Panc1 (cell line): ENCODE results near the gene CLDN22. TPM values are rescaled to one million over a fixed set of nuclear protein-coding genes. Genes with fewer than 3 reads are reported as not detected.

Source experiments
- ATAC-seq: fragments of 200-7000 bp; cut with Tn5 transposase; 2 replicates; pipeline ENCODE4 v1.9.1; 2020; ENCODE audit warnings: mild to moderate bottlenecking, moderate library complexity
- BruUV-seq: library from RNA; stranded (reverse); fragments of 400-500 nt; replicated peaks from 2 replicates; lab custom pipeline; 2021; lab: Mats Ljungman, UMichigan
- CTCF ChIA-PET: fragments of 300-600 bp; sonication (Branson Sonifier 250); formaldehyde crosslinking; loops from one replicate; lab custom pipeline; 2022; ENCODE audit warnings: antibody characterized with exemption; lab: Charles Lee
- POLR2A ChIA-PET: fragments of 300-600 bp; sonication (Branson Sonifier 250); formaldehyde crosslinking; loops from one replicate; lab custom pipeline; 2022; ENCODE audit warnings: antibody characterized with exemption; lab: Charles Lee
- DNase-seq: peaks from one replicate; pipeline ENCODE4 v3.0.0-alpha.2; 2010; ENCODE audit warnings: low read depth, low spot score
- H3K27ac ChIP-seq: 2 replicates; pipeline ENCODE4 v1.5.1; 2011; ENCODE audit warnings: mild to moderate bottlenecking, low read length, inconsistent platforms
- H3K27me3 ChIP-seq: fragments of 200-500 bp; sonication (Bioruptor generic); 2 replicates; pipeline ENCODE4 v1.6.0; 2014; ENCODE audit warnings: low read length, inconsistent platforms; ENCODE audit not compliant: control insufficient read depth, insufficient read depth
- H3K36me3 ChIP-seq: fragments of 200-500 bp; sonication (Bioruptor generic); 2 replicates; pipeline ENCODE4 v1.5.1; 2014; ENCODE audit warnings: inconsistent platforms, mild to moderate bottlenecking, low read length, moderate library complexity; ENCODE audit not compliant: control insufficient read depth, insufficient read depth
- H3K4me1 ChIP-seq: 2 replicates; pipeline ENCODE4 v1.5.1; 2011; ENCODE audit warnings: inconsistent platforms, mild to moderate bottlenecking, low read length, moderate library complexity; ENCODE audit not compliant: control insufficient read depth, insufficient read depth
- H3K4me3 ChIP-seq, 2 experiments: 2 replicates each; pipeline ENCODE4 v1.5.1; 2011 to 2012; ENCODE audit warnings: low read depth in 2 of 2, low read length in 2 of 2, mild to moderate bottlenecking in 2 of 2, inconsistent platforms in 1 of 2, moderate library complexity in 1 of 2
- H3K9me3 ChIP-seq: fragments of 200-500 bp; sonication (Bioruptor generic); 2 replicates; pipeline ENCODE4 v1.5.1; 2014; ENCODE audit warnings: low read depth, mild to moderate bottlenecking, inconsistent platforms, low read length, moderate library complexity; ENCODE audit not compliant: control insufficient read depth, insufficient read depth
- CTCF ChIP-seq: fragments of 450-650 bp; IDR thresholded peaks from 2 replicates; pipeline ENCODE4 v1.5.1; 2017; ENCODE audit warnings: mild to moderate bottlenecking
- POLR2AphosphoS5 ChIP-seq: IDR thresholded peaks from 2 replicates; pipeline ENCODE4 v1.6.1; 2012; ENCODE audit warnings: mild to moderate bottlenecking, low read depth, low read length, moderate library complexity
- SIN3A ChIP-seq: IDR thresholded peaks from 2 replicates; pipeline ENCODE4 v1.6.1; 2012; ENCODE audit warnings: low read depth, mild to moderate bottlenecking, low read length, moderate library complexity, borderline replicate concordance; ENCODE audit not compliant: insufficient read depth
- TCF7L2 ChIP-seq: IDR thresholded peaks from 2 replicates; pipeline ENCODE4 v1.6.1; 2011; ENCODE audit warnings: mild to moderate bottlenecking, low read depth, low read length, inconsistent platforms
- in situ Hi-C: cut with HindIII; loops from 2 replicates; pipeline ENCODE4 v1.10.0; 2016; ENCODE audit warnings: low sequenced_read_pairs, low pct_unique_long_range_greater_than_20kb
- intact Hi-C: fragments of 100-400 bp; cut with micrococcal nuclease; formaldehyde crosslinking; loops from one replicate; pipeline ENCODE4 v1.10.0; 2022; ENCODE audit not compliant: unreplicated experiment
- total RNA-seq: library from RNA; stranded (reverse); gene quantifications from one replicate; pipeline ENCODE4 v1.2.1, GENCODE V29; 2021; ENCODE audit not compliant: unreplicated experiment
- TF ChIP-seq, protein P1 (sequence below), 2 experiments: IDR thresholded peaks; 2 replicates each; pipeline ENCODE4 v1.6.1; 2011 to 2012; ENCODE audit warnings: low read depth in 2 of 2, control low read depth in 1 of 2, low read length in 1 of 2, mild to moderate bottlenecking in 1 of 2, moderate library complexity in 1 of 2; ENCODE audit not compliant: insufficient read depth in 1 of 2

Gene CLDN22
- total RNA-seq, 1 experiment from 2014 or later: not detected

DNA sequence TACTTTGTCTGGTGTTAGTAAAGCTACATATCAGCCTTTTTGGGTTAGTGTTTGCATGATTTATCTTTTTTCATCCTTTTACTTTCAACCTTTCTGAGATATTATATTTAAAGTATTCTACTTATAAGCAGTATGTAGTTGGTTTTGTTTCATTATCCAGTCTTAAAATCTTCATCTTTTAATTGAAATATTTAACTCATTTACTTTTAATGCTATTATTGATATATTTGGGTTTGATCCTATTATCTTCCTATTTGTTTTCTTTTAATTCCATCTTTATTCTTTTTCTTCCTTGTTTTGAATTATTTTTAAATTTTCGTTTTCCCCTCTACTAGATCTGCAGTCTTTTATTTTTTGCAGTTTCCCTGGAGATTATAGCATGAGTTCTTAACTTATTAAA, 44.0 kb downstream of the CLDN22 start:
- no peak overlapping the region for H3K4me3 ChIP-seq
- ChIA-PET POLR2A (no interaction called here), CTCF (no interaction called here)
- H3K27ac ChIP-seq: no peak overlapping the region
- DNase-seq (no peak), ATAC-seq (no peak)
- TF ChIP-seq TCF7L2: no peak
- no peak for TF ChIP-seq POLR2AphosphoS5
- TF ChIP-seq, protein P1, sequence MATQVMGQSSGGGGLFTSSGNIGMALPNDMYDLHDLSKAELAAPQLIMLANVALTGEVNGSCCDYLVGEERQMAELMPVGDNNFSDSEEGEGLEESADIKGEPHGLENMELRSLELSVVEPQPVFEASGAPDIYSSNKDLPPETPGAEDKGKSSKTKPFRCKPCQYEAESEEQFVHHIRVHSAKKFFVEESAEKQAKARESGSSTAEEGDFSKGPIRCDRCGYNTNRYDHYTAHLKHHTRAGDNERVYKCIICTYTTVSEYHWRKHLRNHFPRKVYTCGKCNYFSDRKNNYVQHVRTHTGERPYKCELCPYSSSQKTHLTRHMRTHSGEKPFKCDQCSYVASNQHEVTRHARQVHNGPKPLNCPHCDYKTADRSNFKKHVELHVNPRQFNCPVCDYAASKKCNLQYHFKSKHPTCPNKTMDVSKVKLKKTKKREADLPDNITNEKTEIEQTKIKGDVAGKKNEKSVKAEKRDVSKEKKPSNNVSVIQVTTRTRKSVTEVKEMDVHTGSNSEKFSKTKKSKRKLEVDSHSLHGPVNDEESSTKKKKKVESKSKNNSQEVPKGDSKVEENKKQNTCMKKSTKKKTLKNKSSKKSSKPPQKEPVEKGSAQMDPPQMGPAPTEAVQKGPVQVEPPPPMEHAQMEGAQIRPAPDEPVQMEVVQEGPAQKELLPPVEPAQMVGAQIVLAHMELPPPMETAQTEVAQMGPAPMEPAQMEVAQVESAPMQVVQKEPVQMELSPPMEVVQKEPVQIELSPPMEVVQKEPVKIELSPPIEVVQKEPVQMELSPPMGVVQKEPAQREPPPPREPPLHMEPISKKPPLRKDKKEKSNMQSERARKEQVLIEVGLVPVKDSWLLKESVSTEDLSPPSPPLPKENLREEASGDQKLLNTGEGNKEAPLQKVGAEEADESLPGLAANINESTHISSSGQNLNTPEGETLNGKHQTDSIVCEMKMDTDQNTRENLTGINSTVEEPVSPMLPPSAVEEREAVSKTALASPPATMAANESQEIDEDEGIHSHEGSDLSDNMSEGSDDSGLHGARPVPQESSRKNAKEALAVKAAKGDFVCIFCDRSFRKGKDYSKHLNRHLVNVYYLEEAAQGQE (IDR thresholded peaks at IDR 0.05; ENCODE audit: insufficient read depth in 1 of 2, low read depth in 2 of 2, low read length in 1 of 2): no peak
- TF ChIP-seq SIN3A: no peak
- TF ChIP-seq CTCF: no peak
- no peaks in the 10 kb centered on the region for H3K4me1 ChIP-seq
- H3K9me3 ChIP-seq: peaks cover 16% of the 10 kb centered on the region; the same call in 1 of the 2 replicates
- intact Hi-C loops: no loop called here
- in situ Hi-C loops: no loop called here
- no TSS peak for BruUV-seq
- H3K36me3 ChIP-seq: peaks cover 5% of the 10 kb centered on the region
- H3K27me3 ChIP-seq: no peaks in the 10 kb centered on the region

DNA sequence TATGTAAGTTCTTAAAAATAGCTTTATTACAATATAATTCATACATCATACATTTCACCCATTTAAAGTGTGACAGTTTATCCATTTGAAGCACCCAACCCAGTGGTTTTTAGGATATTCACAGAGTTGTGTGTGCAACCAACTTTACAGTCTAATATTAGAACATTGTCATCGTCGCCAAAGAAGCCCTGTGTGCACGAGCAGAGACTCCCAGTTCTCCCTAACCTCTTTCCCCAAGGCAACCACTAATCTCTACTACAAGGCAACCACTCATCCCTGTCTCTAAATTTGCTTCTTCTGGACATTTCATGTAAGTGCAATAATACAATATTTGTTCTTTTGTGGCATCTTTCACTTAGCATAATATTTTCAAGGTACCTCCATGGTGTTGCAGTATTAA, 47.7 kb downstream of the CLDN22 start:
- Histone ChIP-seq H3K4me3 (no peak overlapping the region), H3K36me3 (peaks cover 7% of the 10 kb centered on the region; the same call in 1 of the 2 replicates), H3K27ac (no peak overlapping the region), H3K4me1 (no peaks in the 10 kb centered on the region), H3K9me3 (peaks cover 16% of the 10 kb centered on the region; the same call in 1 of the 2 replicates), H3K27me3 (no peaks in the 10 kb centered on the region)
- intact Hi-C loops: no loop called here
- TF ChIP-seq POLR2AphosphoS5 (no peak), SIN3A (no peak), CTCF (no peak), TCF7L2 (no peak)
- TF ChIP-seq, protein P1 (IDR thresholded peaks at IDR 0.05; ENCODE audit: insufficient read depth in 1 of 2, low read depth in 2 of 2, low read length in 1 of 2): no peak
- ChIA-PET POLR2A (no interaction called here), CTCF (no interaction called here)
- in situ Hi-C loops: no loop called here
- ATAC-seq (no peak), DNase-seq (no peak)
- no TSS peak for BruUV-seq
